Activated CD4-positive, alpha-beta memory T cell treated with anti-CD3 and anti-CD28 coated beads for 36 hours (primary cell): ENCODE measurements around the gene P3R3URF. TPM values are rescaled to one million over a fixed set of nuclear protein-coding genes. Genes with fewer than 3 reads are reported as not detected.
"Not testable (repeated sequence)": the region's sequence is repeated elsewhere in the genome, so short reads cannot be mapped to it uniquely, and the experiment has no call there.

Experiments
- CTCF ChIA-PET: fragments of 350-600 bp; sonication (Branson Sonifier 250); formaldehyde crosslinking; loops from one replicate; lab custom pipeline; 2021; ENCODE audit warnings: antibody characterized with exemption, inconsistent platforms; lab: Charles Lee
- POLR2A ChIA-PET: fragments of 350-600 bp; sonication (Branson Sonifier 250); formaldehyde crosslinking; loops from one replicate; lab custom pipeline; 2021; ENCODE audit warnings: antibody characterized with exemption; lab: Charles Lee
- DNase-seq: peaks from one replicate; pipeline ENCODE4 v3.0.0-alpha.2; 2020
- H3K27ac Mint-ChIP-seq: one replicate; pipeline ENCODE4 v1.8.0; 2021; ENCODE audit warnings: mixed read lengths
- H3K27me3 Mint-ChIP-seq: one replicate; pipeline ENCODE4 v1.8.0; 2021; ENCODE audit warnings: mixed read lengths
- H3K36me3 Mint-ChIP-seq: one replicate; pipeline ENCODE4 v1.8.0; 2021; ENCODE audit warnings: mixed read lengths
- H3K4me1 Mint-ChIP-seq: one replicate; pipeline ENCODE4 v1.8.0; 2021; ENCODE audit warnings: low read depth, mixed read lengths
- H3K4me3 Mint-ChIP-seq: one replicate; pipeline ENCODE4 v1.8.0; 2021; ENCODE audit warnings: mild to moderate bottlenecking, mixed read lengths
- H3K9me3 Mint-ChIP-seq: one replicate; pipeline ENCODE4 v1.8.0; 2021; ENCODE audit warnings: mixed read lengths
- intact Hi-C: fragments of 100-400 bp; cut with micrococcal nuclease; formaldehyde crosslinking; loops from one replicate; pipeline ENCODE4 v1.15.1; 2023
- total RNA-seq, 2 experiments: library from RNA; stranded (reverse); gene quantifications; one replicate each; pipeline ENCODE4 v1.2.3, GENCODE V29; 2021

Gene P3R3URF
- not detected for total RNA-seq

GRCh38 chr1:46176211-46176865, at the start of gene P3R3URF:
TSS of gene P3R3URF (minus strand) at chr1:46176488. CDS start at chr1:46176471, 17 bp downstream.
- intact Hi-C loops = no loop called here
- CTCF ChIA-PET = interaction anchor here (1.9 kb wide), 1 partner anchor 139 kb away, joined by 8 read pairs; no protein-coding TSS in a partner anchor
- no peaks in the 10 kb centered on the region for H3K36me3 Mint-ChIP-seq

GRCh38 chr1:46224966-46225365, 48.7 kb upstream of the P3R3URF start:
- Mint-ChIP-seq H3K4me1 (peaks cover 3% of the 10 kb centered on the region), H3K27me3 (no peaks in the 10 kb centered on the region), H3K4me3 (no peak overlapping the region), H3K27ac (no peak overlapping the region), H3K36me3 (no peaks in the 10 kb centered on the region), H3K9me3 (no peaks in the 10 kb centered on the region)
- no peak for DNase-seq
- ChIA-PET POLR2A (interaction anchor here (1.1 kb wide), 1 partner anchor 27 kb away, joined by 3 read pairs; the partner anchor contains the start of gene POMGNT1), CTCF (interaction anchor here (0.6 to 3.3 kb wide), 8 partner anchors 21 to 581 kb away, joined by 3 to 71 read pairs (median 13); partner anchors contain the start of genes LURAP1 and RAD54L)
- intact Hi-C loops = no loop called here

More at GRCh38 chr1:46176211-46176865, at the start of gene P3R3URF:
- no peak within 1 kb of the TSS for H3K27ac Mint-ChIP-seq
- no peaks in the 10 kb centered on the region for H3K9me3 Mint-ChIP-seq
- no peaks in the 10 kb centered on the region for H3K27me3 Mint-ChIP-seq
- DNase-seq = no peak
- no peaks in the 10 kb centered on the region for H3K4me1 Mint-ChIP-seq
- POLR2A ChIA-PET = no interaction called here
- no peak within 1 kb of the TSS for H3K4me3 Mint-ChIP-seq

GRCh38 chr1:46223472-46223943, 47.2 kb upstream of the P3R3URF start:
- intact Hi-C loops = loop anchor here (1.0 to 2.0 kb wide), 5 partner anchors 25 to 186 kb away; partner anchors contain the start of gene POMGNT1
- DNase-seq = peak; percentile 76
- Mint-ChIP-seq H3K36me3 (no peaks in the 10 kb centered on the region), H3K9me3 (no peaks in the 10 kb centered on the region), H3K4me3 (no peak overlapping the region), H3K4me1 (peaks cover 1% of the 10 kb centered on the region), H3K27ac (no peak overlapping the region), H3K27me3 (no peaks in the 10 kb centered on the region)
- ChIA-PET CTCF (interaction anchor here (0.6 to 3.3 kb wide), 54 partner anchors 8 to 1130 kb away, joined by 3 to 71 read pairs (median 4); partner anchors contain the start of genes GPBP1L1, LRRC41, LURAP1 and NSUN4), POLR2A (interaction anchor here (0.6 to 1.1 kb wide), 2 partner anchors 24 to 159 kb away, joined by 3 read pairs; no protein-coding TSS in a partner anchor)

- H3K9me3 Mint-ChIP-seq, DNase-seq, H3K27me3 Mint-ChIP-seq, H3K4me1 Mint-ChIP-seq, POLR2A ChIA-PET, H3K36me3 Mint-ChIP-seq, H3K27ac Mint-ChIP-seq, H3K4me3 Mint-ChIP-seq: not testable (repeated sequence)
- CTCF ChIA-PET = interaction anchor here (0.7 to 3.3 kb wide), 44 partner anchors 8 to 1130 kb away, joined by 3 to 71 read pairs (median 4); partner anchors contain the start of genes LRRC41, LURAP1, NSUN4 and PIK3R3
- intact Hi-C loops = loop anchor here (1.0 to 2.0 kb wide), 5 partner anchors 25 to 186 kb away; partner anchors contain the start of gene POMGNT1
Measured at GRCh38 chr1:46223055-46223454, 46.8 kb upstream of the P3R3URF start.

GRCh38 chr1:46221749-46222148, 45.5 kb upstream of the P3R3URF start:
- no peak for DNase-seq
- H3K9me3 Mint-ChIP-seq = no peaks in the 10 kb centered on the region
- no peaks in the 10 kb centered on the region for H3K4me1 Mint-ChIP-seq
- ChIA-PET CTCF (interaction anchor here (0.8 to 2.9 kb wide), 5 partner anchors 17 to 181 kb away, joined by 3 to 20 read pairs (median 3); partner anchors contain the start of gene POMGNT1), POLR2A (no interaction called here)
- H3K36me3 Mint-ChIP-seq = no peaks in the 10 kb centered on the region
- no peak overlapping the region for H3K27ac Mint-ChIP-seq
- intact Hi-C loops = loop anchor here (2.0 kb wide), 1 partner anchor 37 kb away; no protein-coding TSS in a partner anchor
- no peak overlapping the region for H3K4me3 Mint-ChIP-seq
- no peaks in the 10 kb centered on the region for H3K27me3 Mint-ChIP-seq

GRCh38 chr1:46220808-46221207, 44.5 kb upstream of the P3R3URF start:
- Mint-ChIP-seq H3K4me3 (no peak overlapping the region), H3K27me3 (no peaks in the 10 kb centered on the region), H3K9me3 (no peaks in the 10 kb centered on the region), H3K4me1 (no peaks in the 10 kb centered on the region), H3K27ac (no peak overlapping the region), H3K36me3 (no peaks in the 10 kb centered on the region)
- intact Hi-C loops = no loop called here
- CTCF ChIA-PET = interaction anchor here (0.7 to 1.7 kb wide), 4 partner anchors 24 to 47 kb away, joined by 3 to 4 read pairs (median 3); no protein-coding TSS in a partner anchor
- POLR2A ChIA-PET = no interaction called here
- no peak for DNase-seq

- no peaks in the 10 kb centered on the region for H3K9me3 Mint-ChIP-seq
- H3K27ac Mint-ChIP-seq = no peak overlapping the region
- ChIA-PET POLR2A (no interaction called here), CTCF (interaction anchor here (0.7 to 1.4 kb wide), 4 partner anchors 18 to 46 kb away, joined by 3 read pairs; no protein-coding TSS in a partner anchor)
- H3K36me3 Mint-ChIP-seq = no peaks in the 10 kb centered on the region
- H3K4me3 Mint-ChIP-seq = no peak overlapping the region
- no peaks in the 10 kb centered on the region for H3K27me3 Mint-ChIP-seq
- DNase-seq = no peak
- intact Hi-C loops = no loop called here
- no peaks in the 10 kb centered on the region for H3K4me1 Mint-ChIP-seq
Measured at GRCh38 chr1:46219551-46220520, 43.5 kb upstream of the P3R3URF start.

GRCh38 chr1:46218443-46218842, 42.2 kb upstream of the P3R3URF start:
- Mint-ChIP-seq H3K27me3 (no peaks in the 10 kb centered on the region), H3K4me3 (no peak overlapping the region), H3K36me3 (no peaks in the 10 kb centered on the region), H3K4me1 (no peaks in the 10 kb centered on the region), H3K9me3 (no peaks in the 10 kb centered on the region), H3K27ac (no peak overlapping the region)
- no peak for DNase-seq
- POLR2A ChIA-PET = no interaction called here
- CTCF ChIA-PET = interaction anchor here (0.9 to 1.0 kb wide), 2 partner anchors 16 to 23 kb away, joined by 3 read pairs; no protein-coding TSS in a partner anchor
- intact Hi-C loops = no loop called here

- POLR2A ChIA-PET = interaction anchor here (0.6 kb wide), 1 partner anchor 106 kb away, joined by 5 read pairs; no protein-coding TSS in a partner anchor
- H3K4me3 Mint-ChIP-seq = no peak overlapping the region
Measured at GRCh38 chr1:46215504-46215903, 39.2 kb upstream of the P3R3URF start.

GRCh38 chr1:46211051-46211450, 34.8 kb upstream of the P3R3URF start:
- no peaks in the 10 kb centered on the region for H3K9me3 Mint-ChIP-seq
- H3K4me3 Mint-ChIP-seq = no peak overlapping the region
- H3K27me3 Mint-ChIP-seq = no peaks in the 10 kb centered on the region
- POLR2A ChIA-PET = no interaction called here
- CTCF ChIA-PET = no interaction called here
- intact Hi-C loops = no loop called here
- DNase-seq = no peak
- H3K4me1 Mint-ChIP-seq = no peaks in the 10 kb centered on the region
- no peak overlapping the region for H3K27ac Mint-ChIP-seq
- H3K36me3 Mint-ChIP-seq = no peaks in the 10 kb centered on the region

More at GRCh38 chr1:46215504-46215903, 39.2 kb upstream of the P3R3URF start:
- no peak for DNase-seq
- Mint-ChIP-seq H3K27me3 (no peaks in the 10 kb centered on the region), H3K4me1 (no peaks in the 10 kb centered on the region), H3K27ac (no peak overlapping the region), H3K9me3 (no peaks in the 10 kb centered on the region), H3K36me3 (no peaks in the 10 kb centered on the region)
- intact Hi-C loops = no loop called here
- CTCF ChIA-PET = interaction anchor here (1.2 kb wide), 1 partner anchor 8 kb away, joined by 6 read pairs; no protein-coding TSS in a partner anchor

- DNase-seq = no peak
- ChIA-PET POLR2A (no interaction called here), CTCF (no interaction called here)
- no peaks in the 10 kb centered on the region for H3K4me1 Mint-ChIP-seq
- no peaks in the 10 kb centered on the region for H3K9me3 Mint-ChIP-seq
- H3K27ac Mint-ChIP-seq = no peak overlapping the region
- intact Hi-C loops = no loop called here
- H3K36me3 Mint-ChIP-seq = no peaks in the 10 kb centered on the region
- no peaks in the 10 kb centered on the region for H3K27me3 Mint-ChIP-seq
- no peak overlapping the region for H3K4me3 Mint-ChIP-seq
Measured at GRCh38 chr1:46210561-46210960, 34.3 kb upstream of the P3R3URF start.
